HFFc6 (cell line): ENCODE measurements around the gene ZNF579. TPM values are rescaled to one million over a fixed set of nuclear protein-coding genes. Genes with fewer than 3 reads are reported as not detected.

Experiments used
- DNase-seq: peaks from one replicate; pipeline ENCODE4 v3.0.0-alpha.2; 2018
- H3K27ac Mint-ChIP-seq: 2 replicates; pipeline ENCODE4 v1.8.0; 2020; ENCODE audit warnings: mild to moderate bottlenecking, mixed read lengths
- H3K27me3 Mint-ChIP-seq: 2 replicates; pipeline ENCODE4 v1.8.0; 2021; ENCODE audit warnings: mild to moderate bottlenecking, moderate library complexity, mixed read lengths; ENCODE audit not compliant: insufficient read depth
- H3K36me3 Mint-ChIP-seq: 2 replicates; pipeline ENCODE4 v1.8.0; 2021; ENCODE audit warnings: low read depth, mixed read lengths
- H3K4me1 Mint-ChIP-seq: 2 replicates; pipeline ENCODE4 v1.8.0; 2020; ENCODE audit warnings: low read depth, mixed read lengths
- H3K4me3 Mint-ChIP-seq: 2 replicates; pipeline ENCODE4 v1.8.0; 2020; ENCODE audit warnings: mild to moderate bottlenecking, moderate library complexity, mixed read lengths
- H3K9me3 Mint-ChIP-seq: 2 replicates; pipeline ENCODE4 v1.8.0; 2020; ENCODE audit warnings: mild to moderate bottlenecking, mixed read lengths
- CTCF ChIP-seq: fragments of 200-600 bp; sonication (generic); IDR thresholded peaks from 2 replicates; pipeline ENCODE4 v1.5.0; 2021; ENCODE audit warnings: antibody characterized with exemption, mild to moderate bottlenecking
- total RNA-seq, 6 experiments: library from RNA; stranded (reverse); fragmentation: NEBNext Ultra II Directional; extraction: Animal tissue kit (Norgen Biotek cat#: 25700); gene quantifications; 2 replicates in 1 of 6; 3 replicates in 5 of 6; pipeline ENCODE4 v1.2.3, GENCODE V29; 2021

ZNF579 gene
- total RNA-seq, 6 experiments from 2014 or later, result 19.0 to 24.3 (median 22.0) TPM

DNA sequence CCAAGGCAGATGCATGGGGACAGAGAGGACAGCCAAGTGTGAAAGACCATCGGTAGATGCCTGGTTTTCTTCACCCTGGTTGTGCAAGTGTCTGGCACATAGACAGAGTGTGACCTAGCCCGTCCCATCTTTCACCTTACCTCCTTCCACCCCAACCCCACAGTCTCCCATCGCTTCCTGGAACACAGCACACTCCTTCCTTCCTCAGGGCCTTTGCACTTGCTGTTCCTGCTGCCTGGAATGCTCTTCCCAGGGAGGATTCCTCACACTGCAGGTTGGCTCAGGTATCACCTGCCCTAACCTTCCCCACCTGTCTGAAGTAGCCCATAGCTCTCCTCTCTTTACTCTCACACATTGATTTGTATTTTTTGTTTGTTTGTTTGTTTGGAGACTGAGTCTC, 15.7 kb upstream of the ZNF579 start:
- peaks cover 51% of the 10 kb centered on the region for H3K36me3 Mint-ChIP-seq
- peaks cover 13% of the 10 kb centered on the region for H3K4me1 Mint-ChIP-seq
- TF ChIP-seq CTCF, result no peak
- no peaks in the 10 kb centered on the region for H3K9me3 Mint-ChIP-seq
- no peak overlapping the region for H3K4me3 Mint-ChIP-seq
- H3K27ac Mint-ChIP-seq, result no peak overlapping the region
- no peaks in the 10 kb centered on the region; the same call in 1 of the 2 replicates for H3K27me3 Mint-ChIP-seq
- DNase-seq, result no peak

- DNase-seq, result no peak
- Mint-ChIP-seq H3K36me3 (peaks cover 52% of the 10 kb centered on the region), H3K4me3 (no peak overlapping the region), H3K27me3 (peaks cover 3% of the 10 kb centered on the region), H3K27ac (no peak overlapping the region), H3K4me1 (peaks cover 7% of the 10 kb centered on the region), H3K9me3 (no peaks in the 10 kb centered on the region)
- no peak for TF ChIP-seq CTCF
Measured at GRCh38 chr19:55594996-55595545, 14.4 kb upstream of the ZNF579 start.

DNA sequence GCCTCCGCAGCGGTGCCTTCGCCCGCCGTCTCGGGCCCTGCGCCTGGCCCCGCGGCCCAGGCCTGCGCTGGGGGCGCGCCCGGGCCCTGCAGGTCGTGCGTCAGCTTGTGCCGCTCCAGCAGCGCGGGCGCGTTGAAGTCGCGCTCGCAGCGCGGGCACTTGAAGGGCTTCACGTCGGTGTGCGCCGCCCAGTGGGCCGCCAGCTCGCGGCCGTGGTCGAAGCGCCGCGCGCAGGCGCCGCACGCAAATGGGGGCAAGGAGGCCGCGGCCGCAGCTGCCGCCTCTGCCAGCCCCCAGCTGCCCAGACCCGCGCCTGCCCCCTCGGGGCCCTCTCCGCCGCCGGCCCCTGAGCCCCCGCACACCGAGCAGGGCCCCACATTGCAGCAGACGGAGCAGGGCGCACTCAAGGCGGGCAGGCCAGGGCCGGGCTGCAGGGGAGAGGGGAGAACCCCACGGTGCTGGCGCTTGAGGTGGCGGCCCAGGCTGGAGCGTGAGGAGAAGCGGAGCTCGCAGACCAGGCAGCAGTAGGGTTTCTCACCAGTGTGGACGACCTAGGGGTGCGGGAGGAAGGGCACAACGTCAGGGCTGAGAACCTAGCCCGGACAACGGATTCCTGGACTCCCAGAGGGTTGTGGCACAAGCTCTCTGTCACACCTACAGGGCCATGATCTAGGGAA, 12.6 kb upstream of the ZNF579 start:
- H3K27ac Mint-ChIP-seq, result no peak overlapping the region
- DNase-seq, result no peak
- no peak for TF ChIP-seq CTCF
- H3K4me1 Mint-ChIP-seq, result no peaks in the 10 kb centered on the region; the same call in 1 of the 2 replicates
- H3K27me3 Mint-ChIP-seq, result peaks cover 3% of the 10 kb centered on the region; the same call in 1 of the 2 replicates
- H3K36me3 Mint-ChIP-seq, result peaks cover 45% of the 10 kb centered on the region
- no peaks in the 10 kb centered on the region for H3K9me3 Mint-ChIP-seq
- no peak overlapping the region for H3K4me3 Mint-ChIP-seq

- Mint-ChIP-seq H3K9me3 (no peaks in the 10 kb centered on the region), H3K27me3 (peaks cover 3% of the 10 kb centered on the region; the same call in 1 of the 2 replicates), H3K27ac (no peak overlapping the region)
Measured at GRCh38 chr19:55592391-55593090, 11.9 kb upstream of the ZNF579 start.

DNA sequence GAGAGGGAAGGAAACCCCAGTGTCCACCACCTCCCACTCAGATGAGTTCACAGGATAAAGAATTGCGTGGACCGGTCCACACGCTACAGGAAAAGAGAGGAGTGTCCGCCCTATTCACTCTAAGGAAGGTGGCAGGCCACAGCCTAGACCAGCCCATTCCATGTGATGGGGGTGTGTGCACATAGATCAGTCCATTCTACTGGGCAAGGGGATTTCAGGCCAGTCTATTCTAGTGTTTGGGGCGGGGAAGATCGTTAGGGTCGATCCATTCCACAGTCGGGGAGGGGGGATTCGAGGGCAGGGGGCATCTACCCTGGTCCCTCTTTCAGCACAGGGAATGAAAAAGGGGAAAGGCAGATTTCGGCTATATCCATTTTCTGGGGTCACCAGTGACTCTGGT, 10.9 kb upstream of the ZNF579 start:
- no peak overlapping the region for H3K4me3 Mint-ChIP-seq

More at GRCh38 chr19:55592391-55593090, 11.9 kb upstream of the ZNF579 start:
- no peak for DNase-seq
- no peak for TF ChIP-seq CTCF
- H3K36me3 Mint-ChIP-seq, result peaks cover 41% of the 10 kb centered on the region
- no peaks in the 10 kb centered on the region for H3K4me1 Mint-ChIP-seq
- H3K4me3 Mint-ChIP-seq, result no peak overlapping the region

More for the DNA sequence above, 10.9 kb upstream of the ZNF579 start:
- H3K27me3 Mint-ChIP-seq, result peaks cover 3% of the 10 kb centered on the region
- H3K36me3 Mint-ChIP-seq, result peaks cover 33% of the 10 kb centered on the region
- DNase-seq, result no peak
- H3K4me1 Mint-ChIP-seq, result peaks cover 6% of the 10 kb centered on the region
- H3K27ac Mint-ChIP-seq, result no peak overlapping the region
- H3K9me3 Mint-ChIP-seq, result no peaks in the 10 kb centered on the region
- no peak for TF ChIP-seq CTCF
